Articular chondrocyte of knee joint (primary cell): Measurements from ENCODE around the gene TARBP1. TPM values are rescaled to one million over a fixed set of nuclear protein-coding genes. Genes with fewer than 3 reads are reported as not detected.

Experiments
- total RNA-seq: library from RNA; depleted of rRNA; stranded (reverse); fragments of >200 nt; gene quantifications from 2 replicates; pipeline ENCODE4 v1.2.3, GENCODE V29; 2012

TARBP1 gene
- total RNA-seq = 16.4 and 26.3 TPM in 2 replicates

GRCh38 chr1:234478481-234479309 is at the start of gene TARBP1:
TARBP1 (minus strand) TSS chr1:234479179; CDS start chr1:234479103, 76 bp downstream.

DNA sequence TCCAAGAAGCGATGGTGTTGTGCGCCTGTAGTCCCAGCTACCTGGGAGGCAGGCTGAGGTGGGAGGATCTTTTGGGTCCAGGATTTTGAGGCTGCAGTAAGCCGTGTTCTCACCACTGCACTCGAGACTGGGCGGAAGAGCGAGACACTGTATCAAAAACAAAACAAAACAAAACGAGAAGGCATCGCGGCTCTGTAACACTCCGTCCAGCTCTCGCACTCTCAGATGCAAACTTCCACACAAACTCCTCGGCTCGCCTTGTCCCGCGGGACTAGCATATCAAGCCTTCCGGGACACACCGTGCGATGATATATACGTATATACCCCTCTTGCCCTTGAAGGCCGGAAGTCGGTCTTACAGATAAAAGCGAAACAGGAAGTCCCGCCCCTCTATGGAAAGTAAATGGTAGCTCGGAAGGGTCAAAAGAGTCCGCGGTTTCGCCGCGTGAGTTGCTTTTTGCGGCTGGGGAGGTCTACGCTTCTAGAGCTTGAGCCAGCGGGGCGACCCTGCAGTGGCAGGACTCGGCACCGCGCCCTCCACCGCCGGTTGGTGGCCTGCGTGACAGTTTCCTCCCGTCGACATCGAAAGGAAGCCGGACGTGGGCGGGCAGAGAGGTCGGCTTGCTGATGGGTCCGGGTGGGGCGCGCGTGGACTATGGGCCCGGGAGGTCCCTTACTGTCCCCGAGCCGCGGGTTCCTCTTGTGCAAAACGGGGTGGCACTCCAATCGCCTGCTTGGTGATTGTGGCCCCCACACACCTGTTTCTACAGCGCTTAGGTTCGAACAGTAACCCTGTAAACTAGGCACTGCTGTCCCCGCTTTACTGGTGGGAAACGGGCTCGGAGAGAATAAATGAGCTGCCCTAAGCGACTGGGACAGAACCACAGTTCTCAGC is 105.7 kb downstream of the TARBP1 start, which contains the start of gene COA6:
TSS of gene COA6 (plus strand) at position 393 of the 895 bp plus-strand sequence. CDS start at position 404, 11 bp downstream.

Other genes with a start within 250 kb of the TARBP1 start
- 21.7 and 25.0 TPM in 2 replicates for gene COA6, start 105.7 kb downstream of the TARBP1 start, total RNA-seq
- gene IRF2BP2, start 131.0 kb upstream of the TARBP1 start, total RNA-seq = 87.3 and 94.5 TPM in 2 replicates